Right atrium auricular region (tissue), 2 donors: ENCODE data around the gene FAM221B. TPM values are rescaled to one million over a fixed set of nuclear protein-coding genes. Genes with fewer than 3 reads are reported as not detected.

Experiments used
- DNase-seq: peaks from one replicate; pipeline ENCODE4 v3.0.0-alpha.2; 2019; ENCODE audit warnings: low spot score
- H3K27ac ChIP-seq, 2 donors: fragments of 200-600 bp; sonication (generic); 1 replicate in 1 of 2; 2 replicates in 1 of 2; pipeline ENCODE4 v1.5.1; 2016 to 2019
- H3K27me3 ChIP-seq, 2 donors: fragments of 200-600 bp; sonication (generic); one replicate each; pipeline versions ENCODE4 v1.5.1 to v1.6.0; 2017 to 2019
- H3K36me3 ChIP-seq: fragments of 200-600 bp; sonication (generic); one replicate; pipeline ENCODE4 v1.5.1; 2016
- H3K4me1 ChIP-seq, 2 donors: fragments of 200-600 bp; sonication (generic); one replicate each; pipeline versions ENCODE4 v1.5.1 to v1.6.0; 2017 to 2019
- H3K4me3 ChIP-seq, 2 donors: fragments of 200-600 bp; sonication (generic); 1 replicate in 1 of 2; 2 replicates in 1 of 2; pipeline ENCODE4 v1.5.1; 2017 to 2019; ENCODE audit warnings: mild to moderate bottlenecking in 1 of 2, moderate library complexity in 1 of 2
- H3K9me3 ChIP-seq, 2 donors: fragments of 200-600 bp; sonication (generic); one replicate each; pipeline ENCODE4 v1.5.1; 2019
- total RNA-seq, 2 donors: library from RNA; depleted of rRNA; stranded (reverse); fragments of >200 nt; gene quantifications; one replicate each; pipeline ENCODE4 v1.1.0, GENCODE V29; 2016
- TF ChIP-seq, protein P1 (sequence below), 2 donors: fragments of 200-600 bp; sonication (generic); IDR thresholded peaks; one replicate each; pipeline ENCODE4 v1.5.1; 2019; ENCODE audit warnings: antibody characterized with exemption in 2 of 2

FAM221B gene
- total RNA-seq, 2 donors from 2014 or later = not detected

DNA sequence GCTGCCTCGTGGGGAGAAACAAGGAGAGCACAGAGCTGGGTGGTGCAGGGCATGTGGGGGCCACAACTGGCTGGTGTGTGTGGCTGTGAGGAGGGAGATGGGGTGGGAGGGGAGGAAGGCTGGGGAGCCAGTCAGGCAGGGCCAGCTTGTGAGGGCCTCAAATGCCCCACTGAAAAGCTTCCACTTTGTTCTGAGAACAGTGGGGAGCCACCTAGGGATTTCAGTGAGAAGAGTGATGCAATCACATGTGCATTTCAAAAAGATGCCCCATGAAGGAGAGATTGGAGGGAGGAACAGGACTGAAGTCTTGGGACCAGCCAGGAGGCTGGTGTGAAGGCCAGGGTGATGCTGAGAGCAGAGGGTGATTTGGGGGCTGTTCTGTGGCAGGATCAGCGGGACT is 40.4 kb upstream of the FAM221B start:
- TF ChIP-seq, protein P1, sequence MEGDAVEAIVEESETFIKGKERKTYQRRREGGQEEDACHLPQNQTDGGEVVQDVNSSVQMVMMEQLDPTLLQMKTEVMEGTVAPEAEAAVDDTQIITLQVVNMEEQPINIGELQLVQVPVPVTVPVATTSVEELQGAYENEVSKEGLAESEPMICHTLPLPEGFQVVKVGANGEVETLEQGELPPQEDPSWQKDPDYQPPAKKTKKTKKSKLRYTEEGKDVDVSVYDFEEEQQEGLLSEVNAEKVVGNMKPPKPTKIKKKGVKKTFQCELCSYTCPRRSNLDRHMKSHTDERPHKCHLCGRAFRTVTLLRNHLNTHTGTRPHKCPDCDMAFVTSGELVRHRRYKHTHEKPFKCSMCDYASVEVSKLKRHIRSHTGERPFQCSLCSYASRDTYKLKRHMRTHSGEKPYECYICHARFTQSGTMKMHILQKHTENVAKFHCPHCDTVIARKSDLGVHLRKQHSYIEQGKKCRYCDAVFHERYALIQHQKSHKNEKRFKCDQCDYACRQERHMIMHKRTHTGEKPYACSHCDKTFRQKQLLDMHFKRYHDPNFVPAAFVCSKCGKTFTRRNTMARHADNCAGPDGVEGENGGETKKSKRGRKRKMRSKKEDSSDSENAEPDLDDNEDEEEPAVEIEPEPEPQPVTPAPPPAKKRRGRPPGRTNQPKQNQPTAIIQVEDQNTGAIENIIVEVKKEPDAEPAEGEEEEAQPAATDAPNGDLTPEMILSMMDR (IDR thresholded peaks at IDR 0.05) = no peak
- Histone ChIP-seq H3K4me3 (no peak overlapping the region), H3K4me1 (no peaks in the 10 kb centered on the region)

DNA sequence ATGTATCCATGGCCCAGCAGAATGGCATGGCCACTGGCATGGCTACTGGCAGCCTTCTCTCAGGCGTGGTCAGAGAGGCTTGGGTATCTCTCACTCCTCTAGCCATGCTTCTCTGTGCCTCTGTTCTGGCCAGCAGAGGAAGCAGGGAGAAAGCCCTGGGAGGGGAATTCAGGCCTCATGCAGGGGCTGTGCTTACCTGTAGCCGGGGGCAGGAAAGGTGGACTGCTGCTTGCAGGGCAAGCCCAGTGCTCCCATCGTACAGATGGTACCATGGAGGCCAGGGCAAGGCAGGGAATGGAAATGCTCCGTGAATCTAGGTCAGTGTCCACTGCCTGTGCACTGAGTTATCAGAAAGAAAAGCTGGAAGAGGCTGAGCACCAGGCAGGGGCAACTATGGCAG is 39.0 kb upstream of the FAM221B start:
- no peaks in the 10 kb centered on the region for H3K36me3 ChIP-seq
- no peak overlapping the region for H3K4me3 ChIP-seq
- TF ChIP-seq, protein P1 (IDR thresholded peaks at IDR 0.05) = no peak
- no peaks in the 10 kb centered on the region for H3K9me3 ChIP-seq
- no peak for DNase-seq
- H3K27ac ChIP-seq = no peak overlapping the region
- H3K4me1 ChIP-seq = no peaks in the 10 kb centered on the region
- no peaks in the 10 kb centered on the region for H3K27me3 ChIP-seq

More for the DNA sequence above, 40.4 kb upstream of the FAM221B start:
- H3K36me3 ChIP-seq = no peaks in the 10 kb centered on the region
- no peaks in the 10 kb centered on the region for H3K9me3 ChIP-seq
- no peaks in the 10 kb centered on the region for H3K27me3 ChIP-seq
- DNase-seq = no peak
- no peak overlapping the region for H3K27ac ChIP-seq

DNA sequence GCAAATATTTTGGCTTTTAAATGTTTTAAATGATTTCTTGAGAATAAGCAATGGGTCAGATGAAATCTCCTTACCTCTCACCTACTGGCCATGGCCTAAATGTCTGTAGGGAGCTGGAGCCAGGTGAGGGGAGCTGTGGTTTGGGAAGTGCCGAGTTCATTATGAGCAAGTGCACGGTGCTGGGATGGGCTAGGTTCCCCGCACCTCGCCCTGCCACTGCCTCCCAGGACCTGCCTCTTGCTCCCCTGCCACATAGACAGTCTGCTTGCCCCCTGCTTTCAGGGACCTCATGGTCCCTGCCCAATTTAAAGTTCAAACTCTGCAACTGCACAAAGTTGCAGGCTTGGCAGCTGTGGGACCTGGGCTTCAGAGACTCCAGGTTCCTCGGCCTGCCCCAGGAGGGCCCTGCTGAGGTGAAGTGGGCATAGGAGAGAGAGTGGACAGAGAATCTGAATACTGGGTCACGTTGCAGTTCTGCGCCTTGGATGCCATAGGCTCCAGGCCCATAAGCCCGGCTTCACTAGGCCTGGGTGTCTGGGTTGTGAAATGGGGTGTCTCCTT is 36.2 kb upstream of the FAM221B start:
- Histone ChIP-seq H3K9me3 (no peaks in the 10 kb centered on the region), H3K27me3 (no peaks in the 10 kb centered on the region), H3K4me3 (no peak overlapping the region), H3K4me1 (no peaks in the 10 kb centered on the region), H3K36me3 (no peaks in the 10 kb centered on the region), H3K27ac (no peak overlapping the region)
- TF ChIP-seq, protein P1 (IDR thresholded peaks at IDR 0.05) = no peak
- DNase-seq = no peak

DNA sequence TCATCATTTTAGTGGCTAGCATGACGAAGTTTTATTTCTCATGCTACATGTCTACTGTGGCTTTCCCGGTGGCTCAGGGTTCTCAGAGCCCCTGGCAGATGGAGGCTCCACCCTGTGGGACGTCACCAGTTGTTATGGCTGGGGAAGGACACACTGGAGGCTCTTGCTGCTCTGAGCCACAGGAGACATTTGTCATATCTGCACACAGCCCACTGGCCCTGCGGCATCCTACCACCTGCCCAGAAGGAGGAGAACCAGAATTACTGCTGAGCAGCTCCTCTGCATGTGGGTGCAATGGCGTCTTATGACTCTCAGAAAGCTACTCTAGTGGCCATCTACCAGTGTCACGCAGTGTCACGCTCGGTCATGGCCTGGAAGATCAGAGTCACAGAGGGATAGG is 35.1 kb upstream of the FAM221B start:
- no peak overlapping the region for H3K27ac ChIP-seq
- H3K4me1 ChIP-seq = peaks cover 0 to 5% of the 10 kb centered on the region in 2 donors
- TF ChIP-seq, protein P1 (IDR thresholded peaks at IDR 0.05) = no peak
- no peak for DNase-seq
- no peak overlapping the region for H3K4me3 ChIP-seq
- no peaks in the 10 kb centered on the region for H3K36me3 ChIP-seq
- H3K9me3 ChIP-seq = no peaks in the 10 kb centered on the region
- H3K27me3 ChIP-seq = no peaks in the 10 kb centered on the region

DNA sequence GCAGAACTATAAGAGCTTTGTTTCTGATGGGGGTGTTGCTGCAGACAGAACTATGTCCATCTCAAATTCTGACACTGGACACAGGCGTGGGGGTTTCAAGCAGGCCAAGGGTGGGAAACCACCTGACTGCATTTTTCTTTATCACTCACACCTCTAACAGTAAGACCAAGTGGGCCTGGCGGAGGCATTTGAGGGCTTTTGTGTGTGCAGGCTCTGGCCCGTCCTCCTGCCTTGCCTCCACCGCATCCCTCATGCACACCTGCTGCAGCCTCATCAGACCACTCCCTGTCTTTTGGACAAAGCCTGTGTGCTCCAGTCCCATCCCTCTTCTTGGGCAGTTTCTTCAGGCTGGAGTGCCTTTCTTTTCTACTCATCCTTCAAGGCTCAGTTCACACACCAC is 33.8 kb upstream of the FAM221B start:
- Histone ChIP-seq H3K27ac (no peak overlapping the region), H3K36me3 (no peaks in the 10 kb centered on the region), H3K27me3 (no peaks in the 10 kb centered on the region), H3K9me3 (no peaks in the 10 kb centered on the region), H3K4me1 (peaks cover 0 to 5% of the 10 kb centered on the region in 2 donors), H3K4me3 (no peak overlapping the region)
- no peak for DNase-seq
- TF ChIP-seq, protein P1 (IDR thresholded peaks at IDR 0.05) = no peak
